Measurements from ENCODE around the gene GGA2. TPM values are rescaled to one million over a fixed set of nuclear protein-coding genes. Genes with fewer than 3 reads are reported as not detected.

The GGA2 gene
- total RNA-seq, 2 donors from 2014 or later: 99.4 to 116 TPM

- peaks cover 3% of the 10 kb centered on the region for H3K4me1 Mint-ChIP-seq
- TF ChIP-seq CTCF (conservative IDR thresholded peaks at IDR 0.05): no peak
- Histone ChIP-seq H3K9me3 (ENCODE audit: control insufficient read depth, low read length) (no peaks in the 10 kb centered on the region), H3K27ac (ENCODE audit: low read depth, low read length) (no peak overlapping the region), H3K9ac (ENCODE audit: extremely low read depth, low read length, poor library complexity, severe bottlenecking) (peak overlapping the region; percentile 81), H3K27me3 (ENCODE audit: control insufficient read depth, insufficient read depth, low read length, poor library complexity, severe bottlenecking) (no peaks in the 10 kb centered on the region), H3K4me3 (ENCODE audit: low read length) (peak overlapping the region; percentile 89), H3K36me3 (ENCODE audit: control insufficient read depth, insufficient read depth, low read length) (peaks cover 14% of the 10 kb centered on the region), H3K4me1 (ENCODE audit: control insufficient read depth, insufficient read depth, low read length) (no peaks in the 10 kb centered on the region)
- no peaks in the 10 kb centered on the region for H3K27me3 Mint-ChIP-seq (ENCODE audit: insufficient read depth)
- H3K36me3 Mint-ChIP-seq (ENCODE audit: low read depth): peaks cover 20% of the 10 kb centered on the region
- H3K9me3 Mint-ChIP-seq: no peaks in the 10 kb centered on the region
- peak overlapping the region; percentile 89 for H3K27ac Mint-ChIP-seq
- WGBS, 2 experiments (ENCODE audit: insufficient coverage in 1 of 2, insufficient read length in 1 of 2): 55 to 63% methylated on average over 29 to 37 of the region's 37 CpGs
- DNase-seq: no peak
- H3K4me3 Mint-ChIP-seq: peak overlapping the region; percentile 90
Observed at GRCh38 chr16:23453338-23454052, 56.8 kb downstream of the GGA2 start.

GRCh38 chr16:23452572-23453337 is 57.5 kb downstream of the GGA2 start, which contains the start of gene COG7:
Gene COG7 (minus strand): TSS chr16:23453189. CDS start chr16:23452994, 195 bp downstream.
- H3K27ac ChIP-seq (ENCODE audit: low read depth, low read length): peak within 1 kb of the TSS; percentile 64
- no peaks in the 10 kb centered on the region for H3K9me3 Mint-ChIP-seq
- peaks cover 3% of the 10 kb centered on the region for H3K4me1 Mint-ChIP-seq
- no peak for TF ChIP-seq CTCF (conservative IDR thresholded peaks at IDR 0.05)
- H3K4me3 ChIP-seq (ENCODE audit: low read length): peak within 1 kb of the TSS; percentile 89
- H3K4me1 ChIP-seq (ENCODE audit: control insufficient read depth, insufficient read depth, low read length): no peaks in the 10 kb centered on the region
- H3K9ac ChIP-seq (ENCODE audit: extremely low read depth, low read length, poor library complexity, severe bottlenecking): peak within 1 kb of the TSS; percentile 81
- H3K4me3 Mint-ChIP-seq: peak within 1 kb of the TSS; percentile 90
- peaks cover 14% of the 10 kb centered on the region for H3K36me3 Mint-ChIP-seq (ENCODE audit: low read depth)
- peak within 1 kb of the TSS; percentile 89 for H3K27ac Mint-ChIP-seq
- H3K36me3 ChIP-seq (ENCODE audit: control insufficient read depth, insufficient read depth, low read length): peaks cover 9% of the 10 kb centered on the region
- no peaks in the 10 kb centered on the region for H3K27me3 ChIP-seq (ENCODE audit: control insufficient read depth, insufficient read depth, low read length, poor library complexity, severe bottlenecking)
- peak; percentile 96 for DNase-seq
- H3K27me3 Mint-ChIP-seq (ENCODE audit: insufficient read depth): no peaks in the 10 kb centered on the region
- H3K9me3 ChIP-seq (ENCODE audit: control insufficient read depth, low read length): no peaks in the 10 kb centered on the region
- 0% methylated on average over 26 to 57 of the region's 57 CpGs for WGBS, 2 experiments (ENCODE audit: insufficient coverage in 1 of 2, insufficient read length in 1 of 2)

GRCh38 chr16:23452221-23452571 is 58.1 kb downstream of the GGA2 start:
- no peaks in the 10 kb centered on the region for H3K27me3 Mint-ChIP-seq (ENCODE audit: insufficient read depth)
- no peaks in the 10 kb centered on the region for H3K4me1 ChIP-seq (ENCODE audit: control insufficient read depth, insufficient read depth, low read length)
- H3K9ac ChIP-seq (ENCODE audit: extremely low read depth, low read length, poor library complexity, severe bottlenecking): peak overlapping the region; percentile 81
- peak overlapping the region; percentile 89 for H3K27ac Mint-ChIP-seq
- peak overlapping the region; percentile 90 for H3K4me3 Mint-ChIP-seq
- peak overlapping the region; percentile 89 for H3K4me3 ChIP-seq (ENCODE audit: low read length)
- TF ChIP-seq CTCF (conservative IDR thresholded peaks at IDR 0.05): no peak
- H3K4me1 Mint-ChIP-seq: peaks cover 3% of the 10 kb centered on the region
- no peaks in the 10 kb centered on the region for H3K27me3 ChIP-seq (ENCODE audit: control insufficient read depth, insufficient read depth, low read length, poor library complexity, severe bottlenecking)
- no peaks in the 10 kb centered on the region for H3K9me3 ChIP-seq (ENCODE audit: control insufficient read depth, low read length)
- 12 to 16% methylated on average over 7 to 10 of the region's 10 CpGs for WGBS, 2 experiments (ENCODE audit: insufficient coverage in 1 of 2, insufficient read length in 1 of 2)
- H3K36me3 ChIP-seq (ENCODE audit: control insufficient read depth, insufficient read depth, low read length): peaks cover 4% of the 10 kb centered on the region
- H3K36me3 Mint-ChIP-seq (ENCODE audit: low read depth): peaks cover 10% of the 10 kb centered on the region
- no peaks in the 10 kb centered on the region for H3K9me3 Mint-ChIP-seq
- no peak for DNase-seq
- H3K27ac ChIP-seq (ENCODE audit: low read depth, low read length): no peak overlapping the region

Measured in endodermal cell (in vitro differentiated cells).